ENCODE data around the gene PCYOX1L.
"Not testable (repeated sequence)": the region's sequence is repeated elsewhere in the genome, so short reads cannot be mapped to it uniquely, and the experiment has no call there.

PCYOX1L gene

GRCh38 chr5:149387982-149388381, 30.1 kb downstream of the PCYOX1L start:
- no peak for DNase-seq

- no peak for DNase-seq
Observed at GRCh38 chr5:149388498-149389190, 30.8 kb downstream of the PCYOX1L start.

GRCh38 chr5:149389552-149390495, 32.0 kb downstream of the PCYOX1L start:
- DNase-seq: no peak

- not testable (repeated sequence) for DNase-seq
Observed at GRCh38 chr5:149391076-149391475, 33.2 kb downstream of the PCYOX1L start.

- no peak for DNase-seq
Observed at GRCh38 chr5:149391524-149391923, 33.7 kb downstream of the PCYOX1L start.

GRCh38 chr5:149392718-149393117, 34.9 kb downstream of the PCYOX1L start:
- DNase-seq: no peak

- not testable (repeated sequence) for DNase-seq
Observed at GRCh38 chr5:149394996-149395395, 37.1 kb downstream of the PCYOX1L start.

- no peak for DNase-seq
Observed at GRCh38 chr5:149397530-149397929, 39.7 kb downstream of the PCYOX1L start.

DNA sequence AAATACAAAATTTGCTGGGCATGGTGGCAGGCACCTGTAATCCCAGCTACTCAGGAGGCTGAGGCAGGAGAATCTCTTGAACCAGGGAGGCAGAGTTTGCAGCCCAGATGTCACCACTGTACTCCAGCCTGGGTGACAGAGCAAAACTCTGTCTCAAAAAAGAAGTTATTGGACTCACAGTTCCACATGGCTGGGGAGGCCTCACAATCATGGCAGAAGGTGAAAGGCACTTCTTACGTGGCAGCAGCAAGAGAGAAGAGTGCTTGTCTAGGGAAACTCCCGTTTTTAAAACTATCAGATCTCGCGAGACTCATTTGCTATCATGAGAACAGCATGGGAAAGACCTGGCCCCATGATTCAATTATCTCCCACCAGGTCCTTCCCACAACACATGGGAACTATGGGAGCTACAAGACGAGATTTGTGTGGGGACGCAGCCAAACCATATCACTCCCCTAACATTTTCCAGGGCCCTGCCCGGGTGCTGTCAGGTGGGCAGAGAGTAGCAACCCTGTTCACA, 41.0 kb downstream of the PCYOX1L start:
- DNase-seq: not testable (repeated sequence)

GRCh38 chr5:149399775-149400174, 41.9 kb downstream of the PCYOX1L start:
- DNase-seq: no peak

- DNase-seq: no peak
Observed at GRCh38 chr5:149400304-149400703, 42.5 kb downstream of the PCYOX1L start.

GRCh38 chr5:149401051-149401450, 43.2 kb downstream of the PCYOX1L start:
- DNase-seq: no peak

DNA sequence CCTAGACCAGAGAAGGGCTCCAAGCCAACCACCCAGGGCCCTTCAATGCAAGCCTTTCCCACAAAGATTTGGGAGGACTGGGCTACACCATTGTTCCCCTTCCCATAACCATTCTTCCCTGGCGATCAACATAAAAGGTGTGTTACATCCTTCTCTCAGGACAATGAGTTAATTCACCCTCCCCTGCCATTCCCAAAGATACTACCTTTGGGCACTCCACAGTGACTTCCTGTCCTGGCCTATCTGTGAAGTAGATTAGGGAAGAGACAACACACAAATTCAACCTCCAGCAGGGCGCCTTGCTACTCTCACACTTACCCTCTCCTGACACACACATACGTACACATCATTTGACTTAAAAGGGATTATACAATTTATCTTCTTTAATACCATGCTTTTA, 44.4 kb downstream of the PCYOX1L start:
- DNase-seq: no peak

GRCh38 chr5:149403923-149404745, 46.3 kb downstream of the PCYOX1L start:
- no peak for DNase-seq

DNA sequence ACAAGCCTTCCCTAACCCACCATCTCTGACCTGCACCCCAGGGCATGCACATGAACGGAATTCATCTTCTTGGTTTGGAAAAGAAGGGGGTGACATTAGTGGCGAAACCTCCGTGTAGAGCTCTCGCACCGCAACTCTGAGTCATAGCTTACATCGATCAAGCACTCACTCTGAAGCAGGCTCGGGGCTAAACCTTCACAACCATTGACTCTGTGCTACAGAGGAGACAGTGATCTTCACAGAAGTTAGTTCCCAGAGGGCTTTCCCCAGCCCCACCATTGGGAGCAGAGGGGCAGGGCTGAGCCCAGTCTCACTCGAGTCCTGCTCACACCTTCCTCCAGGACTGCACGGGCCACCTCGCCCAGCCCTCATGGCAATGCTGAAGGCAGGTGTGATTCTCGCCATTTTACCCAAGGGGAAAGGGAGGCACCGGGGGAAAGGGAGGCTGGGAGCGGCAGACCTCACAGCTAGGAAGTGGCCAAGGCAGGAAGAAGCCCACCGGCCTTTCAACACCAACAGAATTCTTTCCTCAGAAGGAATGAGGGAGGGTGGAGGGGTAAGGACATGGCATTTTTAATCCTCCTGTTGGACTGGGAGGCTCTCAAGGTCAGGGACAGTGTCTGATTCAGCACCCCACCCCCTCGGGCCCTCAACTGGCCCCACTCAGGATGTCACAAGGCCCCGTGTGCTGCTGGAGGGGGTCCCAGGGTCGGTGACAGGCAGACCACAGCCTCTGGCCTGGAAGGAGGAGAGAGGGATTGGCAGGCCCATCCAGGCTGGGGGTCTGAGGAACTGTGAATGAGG, 47.1 kb downstream of the PCYOX1L start:
- no peak for DNase-seq

DNA sequence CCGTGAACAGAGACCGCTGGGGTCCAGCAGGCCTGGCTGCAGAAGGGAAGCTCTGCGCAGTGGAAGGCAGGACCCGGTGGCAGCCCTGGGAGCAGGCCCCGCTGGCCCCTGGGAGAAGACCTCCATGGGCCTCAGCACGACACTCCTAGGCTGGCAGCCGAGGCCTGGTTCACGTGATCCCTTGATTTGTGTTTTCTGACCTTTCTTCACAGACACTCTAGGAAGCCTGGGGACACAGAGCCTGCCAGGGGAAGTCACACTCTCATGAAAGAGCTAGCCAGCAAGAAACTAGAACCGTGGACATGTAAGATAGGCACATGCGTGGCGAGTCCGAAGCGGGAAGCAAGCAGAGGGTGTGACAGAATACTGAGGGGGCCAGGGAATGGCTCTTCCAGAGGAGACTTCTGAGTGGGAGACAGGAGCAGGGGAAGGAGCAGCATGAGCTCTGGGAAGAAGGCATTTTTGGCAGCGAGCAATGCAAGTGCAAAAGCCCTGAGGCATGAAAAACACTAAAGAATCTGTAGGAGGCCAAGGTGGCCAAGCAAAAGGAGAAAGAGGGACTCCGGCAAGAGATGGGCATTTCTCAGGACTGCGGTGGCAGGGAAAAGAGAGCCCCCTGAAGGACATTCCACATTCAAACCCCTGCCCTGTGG, 47.8 kb downstream of the PCYOX1L start:
- no peak for DNase-seq

GRCh38 chr5:149406203-149406978, 48.5 kb downstream of the PCYOX1L start:
- no peak for DNase-seq

DNA sequence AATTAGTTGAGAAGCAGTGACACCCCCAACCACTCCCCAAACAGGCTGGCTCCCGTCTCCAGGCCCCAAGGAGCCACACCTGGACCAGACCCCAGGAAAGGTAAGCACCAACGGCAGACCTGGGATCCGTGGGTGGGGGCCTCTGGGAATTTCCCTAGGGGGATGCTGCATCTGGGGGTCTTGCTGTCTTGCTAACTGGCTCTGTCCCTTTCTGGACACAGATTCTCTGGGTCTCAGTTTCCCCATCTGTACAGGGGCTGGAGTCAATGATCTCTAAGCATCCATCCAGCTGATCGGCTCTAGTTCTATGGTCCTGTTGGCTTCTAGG, 49.1 kb downstream of the PCYOX1L start:
- DNase-seq: no peak

- DNase-seq: no peak
Observed at GRCh38 chr5:149407323-149408251, 49.7 kb downstream of the PCYOX1L start.

Data from activated T-cell treated with anti-CD3 and anti-CD28 coated beads, Interleukin-2, amount 50 U/mL, for 48 hours (primary cell).